ENCODE results near the gene PHF23. TPM values are rescaled to one million over a fixed set of nuclear protein-coding genes. Genes with fewer than 3 reads are reported as not detected.

Gene PHF23
- total RNA-seq, 1 experiment from 2014 or later = 110 TPM

DNA sequence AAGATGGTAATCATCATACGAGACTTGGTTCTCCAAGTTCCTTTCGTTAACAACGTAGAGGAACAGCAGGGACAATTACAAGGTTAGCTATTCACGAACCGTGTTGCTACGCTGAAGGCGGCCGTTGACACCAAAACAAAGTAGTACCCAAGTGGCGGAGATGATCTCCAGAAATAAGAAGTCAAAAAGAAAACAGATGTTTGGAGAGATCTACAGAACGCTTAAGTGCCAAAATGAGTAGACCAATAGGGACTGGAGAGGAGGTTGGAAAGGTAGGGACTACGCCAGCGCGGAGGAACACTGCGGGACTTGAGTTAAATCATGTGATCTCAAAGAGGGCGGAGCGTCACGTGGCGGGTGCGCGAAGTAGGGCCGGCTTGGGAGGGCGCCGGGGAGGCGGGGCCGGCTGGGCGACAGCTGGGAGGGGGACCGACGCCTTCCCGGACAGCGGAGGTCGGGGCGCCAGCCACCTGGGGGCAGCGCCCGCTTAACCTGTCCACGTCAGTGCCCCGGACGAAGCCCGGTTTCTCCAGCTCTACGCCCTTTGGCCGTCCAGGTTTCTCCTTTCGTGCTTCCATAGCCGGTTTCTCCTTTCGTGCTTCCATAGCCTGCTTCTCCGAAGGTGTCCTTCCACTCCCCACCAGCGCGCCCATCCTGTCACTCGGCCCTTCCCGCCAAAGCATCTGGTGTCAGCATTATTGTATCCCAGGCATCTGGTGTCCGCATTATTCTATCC lies 3.6 kb upstream of the PHF23 start:
- no peak overlapping the region for H2BK120ac ChIP-seq (ENCODE audit: low read depth, low read length, poor library complexity, severe bottlenecking)
- peaks cover 27 to 52% (median 47%) of the 10 kb centered on the region in 3 experiments for H3K36me3 Mint-ChIP-seq (ENCODE audit: insufficient read depth in 1 of 3, low read depth in 3 of 3)
- peak overlapping the region; percentile 98 for H3K4me2 ChIP-seq (ENCODE audit: insufficient read depth, insufficient read length, low read length)
- peak overlapping the region; percentile 96 to 100 (median 99) for H3K27ac Mint-ChIP-seq
- H4K20me1 ChIP-seq (ENCODE audit: control insufficient read depth, insufficient read depth, insufficient read length) = no peaks in the 10 kb centered on the region
- peaks cover 4% of the 10 kb centered on the region for H3K23me2 ChIP-seq (ENCODE audit: insufficient read length, low read depth, low read length, poor library complexity, severe bottlenecking)
- H3K56ac ChIP-seq (ENCODE audit: insufficient read length, low read depth, low read length) = no peak overlapping the region
- H3K4me1 ChIP-seq (ENCODE audit: insufficient read depth, low read length) = no peaks in the 10 kb centered on the region
- H3K27me3 ChIP-seq (ENCODE audit: insufficient read depth, low read length) = no peaks in the 10 kb centered on the region
- H3T11ph ChIP-seq (ENCODE audit: low read length) = no peak overlapping the region
- H3K79me2 ChIP-seq (ENCODE audit: insufficient read depth, low read length) = peaks cover 4% of the 10 kb centered on the region; the same call in 1 of the 2 replicates
- H3K4ac ChIP-seq (ENCODE audit: low read depth, low read length) = no peak overlapping the region
- H3K9me3 ChIP-seq (ENCODE audit: control insufficient read depth, low read depth, low read length) = no peaks in the 10 kb centered on the region
- no peak overlapping the region for H2BK20ac ChIP-seq (ENCODE audit: low read depth, low read length, poor library complexity, severe bottlenecking)
- peaks cover 5% of the 10 kb centered on the region for H3K79me1 ChIP-seq (ENCODE audit: insufficient read depth, low read depth, low read length, poor library complexity, severe bottlenecking)
- peak overlapping the region; percentile 25 for H3K18ac ChIP-seq (ENCODE audit: insufficient read length, low read depth, low read length)
- H4K5ac ChIP-seq (ENCODE audit: insufficient read length, low read depth, low read length) = no peak overlapping the region
- H3K27me3 Mint-ChIP-seq (ENCODE audit: low read depth) = no peaks in the 10 kb centered on the region; the same call in 1 of the 2 replicates
- peaks cover 0 to 2% of the 10 kb centered on the region in 2 experiments; a peak in 2 of 5 replicates for H3K9me3 Mint-ChIP-seq
- H3K4me1 Mint-ChIP-seq = peaks cover 34% of the 10 kb centered on the region in 2 experiments
- TF ChIP-seq, protein P1, sequence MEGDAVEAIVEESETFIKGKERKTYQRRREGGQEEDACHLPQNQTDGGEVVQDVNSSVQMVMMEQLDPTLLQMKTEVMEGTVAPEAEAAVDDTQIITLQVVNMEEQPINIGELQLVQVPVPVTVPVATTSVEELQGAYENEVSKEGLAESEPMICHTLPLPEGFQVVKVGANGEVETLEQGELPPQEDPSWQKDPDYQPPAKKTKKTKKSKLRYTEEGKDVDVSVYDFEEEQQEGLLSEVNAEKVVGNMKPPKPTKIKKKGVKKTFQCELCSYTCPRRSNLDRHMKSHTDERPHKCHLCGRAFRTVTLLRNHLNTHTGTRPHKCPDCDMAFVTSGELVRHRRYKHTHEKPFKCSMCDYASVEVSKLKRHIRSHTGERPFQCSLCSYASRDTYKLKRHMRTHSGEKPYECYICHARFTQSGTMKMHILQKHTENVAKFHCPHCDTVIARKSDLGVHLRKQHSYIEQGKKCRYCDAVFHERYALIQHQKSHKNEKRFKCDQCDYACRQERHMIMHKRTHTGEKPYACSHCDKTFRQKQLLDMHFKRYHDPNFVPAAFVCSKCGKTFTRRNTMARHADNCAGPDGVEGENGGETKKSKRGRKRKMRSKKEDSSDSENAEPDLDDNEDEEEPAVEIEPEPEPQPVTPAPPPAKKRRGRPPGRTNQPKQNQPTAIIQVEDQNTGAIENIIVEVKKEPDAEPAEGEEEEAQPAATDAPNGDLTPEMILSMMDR (conservative IDR thresholded peaks at IDR 0.05) = peak; percentile 21; the same call in 1 of the 3 replicates
- H4K8ac ChIP-seq (replicated peaks; ENCODE audit: insufficient read length, low read depth, low read length) = no peak overlapping the region
- no peak overlapping the region for H4K91ac ChIP-seq (ENCODE audit: insufficient read length, low read depth, low read length)
- no peak overlapping the region for H2AK5ac ChIP-seq (ENCODE audit: insufficient read length, low read length)
- H3K27ac ChIP-seq (ENCODE audit: insufficient read length, low read depth, low read length) = peak overlapping the region; percentile 62
- H2BK15ac ChIP-seq (ENCODE audit: low read depth, low read length) = no peak overlapping the region
- H2AFZ ChIP-seq (ENCODE audit: low read length) = no peak overlapping the region
- no peak overlapping the region for H2BK5ac ChIP-seq (ENCODE audit: insufficient read length, low read length)
- no CpG with 5 or more reads among the region's 49 CpGs for WGBS (ENCODE audit: extremely low coverage, insufficient read length, low lambda C conversion rate)
- H3K4me3 Mint-ChIP-seq = peak overlapping the region; percentile 95 to 97
- H3K23ac ChIP-seq (ENCODE audit: insufficient read length, low read depth, low read length) = no peak overlapping the region
- no peak overlapping the region for H2BK12ac ChIP-seq (ENCODE audit: insufficient read length, low read depth, low read length)
- H3K9ac ChIP-seq (ENCODE audit: extremely low read depth, insufficient read length, low read length) = peak overlapping the region; percentile 53
- peak; percentile 99 for DNase-seq
- H3K14ac ChIP-seq (ENCODE audit: insufficient read depth, low read length) = no peak overlapping the region
